22Rv1 (cell line): ENCODE data around the gene SNED1.

Experiments
- ZFX ChIP-seq: fragments of 450-650 bp; IDR thresholded peaks from 2 replicates; pipeline ENCODE4 v1.6.1; 2017; ENCODE audit warnings: antibody characterized with exemption, borderline replicate concordance
- TF ChIP-seq, protein P1 (sequence below): fragments of 450-650 bp; IDR thresholded peaks from 2 replicates; pipeline ENCODE4 v1.5.1; 2017; ENCODE audit warnings: mild to moderate bottlenecking

DNA sequence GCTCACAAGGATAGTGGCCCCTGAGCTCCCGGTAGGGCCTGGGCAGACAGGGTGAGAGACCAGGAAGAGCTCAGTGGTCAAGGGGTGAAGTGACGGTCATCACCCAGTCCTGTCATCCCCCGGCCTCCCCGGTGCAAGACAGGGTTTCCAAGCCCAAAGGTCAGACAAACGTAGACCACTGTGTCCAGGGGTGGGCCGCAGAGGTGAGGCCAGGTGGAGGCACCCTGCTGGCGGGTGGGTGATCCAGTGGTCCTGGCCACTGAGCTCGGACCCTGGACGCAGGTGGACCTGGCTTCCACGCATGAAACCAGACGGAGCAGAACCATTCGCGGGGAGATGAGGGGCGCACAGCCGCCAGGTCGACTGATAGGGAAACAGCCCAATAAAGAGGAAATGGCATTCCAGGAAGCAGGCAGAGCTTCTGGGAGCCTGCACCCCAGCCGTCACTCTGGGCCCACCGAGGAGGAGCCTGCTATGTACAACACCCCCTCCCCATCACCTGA lies 14.4 kb upstream of the SNED1 start:
- TF ChIP-seq, protein P1, sequence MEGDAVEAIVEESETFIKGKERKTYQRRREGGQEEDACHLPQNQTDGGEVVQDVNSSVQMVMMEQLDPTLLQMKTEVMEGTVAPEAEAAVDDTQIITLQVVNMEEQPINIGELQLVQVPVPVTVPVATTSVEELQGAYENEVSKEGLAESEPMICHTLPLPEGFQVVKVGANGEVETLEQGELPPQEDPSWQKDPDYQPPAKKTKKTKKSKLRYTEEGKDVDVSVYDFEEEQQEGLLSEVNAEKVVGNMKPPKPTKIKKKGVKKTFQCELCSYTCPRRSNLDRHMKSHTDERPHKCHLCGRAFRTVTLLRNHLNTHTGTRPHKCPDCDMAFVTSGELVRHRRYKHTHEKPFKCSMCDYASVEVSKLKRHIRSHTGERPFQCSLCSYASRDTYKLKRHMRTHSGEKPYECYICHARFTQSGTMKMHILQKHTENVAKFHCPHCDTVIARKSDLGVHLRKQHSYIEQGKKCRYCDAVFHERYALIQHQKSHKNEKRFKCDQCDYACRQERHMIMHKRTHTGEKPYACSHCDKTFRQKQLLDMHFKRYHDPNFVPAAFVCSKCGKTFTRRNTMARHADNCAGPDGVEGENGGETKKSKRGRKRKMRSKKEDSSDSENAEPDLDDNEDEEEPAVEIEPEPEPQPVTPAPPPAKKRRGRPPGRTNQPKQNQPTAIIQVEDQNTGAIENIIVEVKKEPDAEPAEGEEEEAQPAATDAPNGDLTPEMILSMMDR = no peak
- no peak for TF ChIP-seq ZFX
